GM21447 (cell line): ENCODE measurements around the gene BABAM2.
"Not testable (repeated sequence)": the region's sequence is repeated elsewhere in the genome, so short reads cannot be mapped to it uniquely, and the experiment has no call there.

Experiments used
- ATAC-seq: cut with Tn5 transposase; IDR thresholded peaks from one replicate; pipeline ENCODE4 v1.9.1; 2021; ENCODE audit not compliant: unreplicated experiment

The BABAM2 gene

GRCh38 chr2:28321426-28321825 lies 430.9 kb downstream of the BABAM2 start:
- no peak for ATAC-seq

GRCh38 chr2:28322051-28322450 lies 431.5 kb downstream of the BABAM2 start:
- no peak for ATAC-seq

- no peak for ATAC-seq
These were observed 431.9 kb downstream of the BABAM2 start for GRCh38 chr2:28322456-28322855.

GRCh38 chr2:28322981-28323396 lies 432.5 kb downstream of the BABAM2 start:
- no peak for ATAC-seq

GRCh38 chr2:28325173-28325566 lies 434.6 kb downstream of the BABAM2 start:
- no peak for ATAC-seq

GRCh38 chr2:28325567-28326468 lies 435.3 kb downstream of the BABAM2 start:
- ATAC-seq: peak; percentile 67

- ATAC-seq: no peak
These were observed 435.9 kb downstream of the BABAM2 start for GRCh38 chr2:28326469-28326805.

- ATAC-seq: no peak
These were observed 436.5 kb downstream of the BABAM2 start for GRCh38 chr2:28326881-28327505.

GRCh38 chr2:28327581-28327955 lies 437.0 kb downstream of the BABAM2 start:
- ATAC-seq: no peak

- no peak for ATAC-seq
These were observed 437.7 kb downstream of the BABAM2 start for GRCh38 chr2:28327956-28328922.

GRCh38 chr2:28329184-28329583 lies 438.7 kb downstream of the BABAM2 start:
- ATAC-seq: no peak

GRCh38 chr2:28330722-28331121 lies 440.2 kb downstream of the BABAM2 start:
- ATAC-seq: not testable (repeated sequence)

GRCh38 chr2:28331797-28332196 lies 441.3 kb downstream of the BABAM2 start:
- ATAC-seq: not testable (repeated sequence)

- no peak for ATAC-seq
These were observed 442.2 kb downstream of the BABAM2 start for GRCh38 chr2:28332696-28333095.

- no peak for ATAC-seq
These were observed 443.3 kb downstream of the BABAM2 start for GRCh38 chr2:28333606-28334526.

GRCh38 chr2:28334527-28334894 lies 444.0 kb downstream of the BABAM2 start:
- ATAC-seq: no peak

- not testable (repeated sequence) for ATAC-seq
These were observed 444.7 kb downstream of the BABAM2 start for GRCh38 chr2:28335265-28335664.

GRCh38 chr2:28335666-28336065 lies 445.1 kb downstream of the BABAM2 start:
- no peak for ATAC-seq

- no peak for ATAC-seq
These were observed 445.9 kb downstream of the BABAM2 start for GRCh38 chr2:28336264-28336980.
